Epithelial cell of esophagus (primary cell): ENCODE results near the gene WWC2.

ENCODE experiments used
- DNase-seq: peaks from one replicate; pipeline ENCODE4 v3.0.0; 2010; ENCODE audit warnings: low read depth
- H3K4me3 ChIP-seq: 2 replicates; pipeline ENCODE4 v1.5.1; 2011; ENCODE audit warnings: mild to moderate bottlenecking, low read length, control low read depth
- TF ChIP-seq, protein P1 (sequence below): IDR thresholded peaks from 2 replicates; pipeline ENCODE4 v1.5.1; 2011; ENCODE audit warnings: low read depth, mild to moderate bottlenecking, low read length, control low read depth, inconsistent platforms; ENCODE audit not compliant: insufficient read depth; ENCODE audit errors: missing control alignments

Gene WWC2

GRCh38 chr4:183155450-183156184 is 56.6 kb downstream of the WWC2 start:
- TF ChIP-seq, protein P1, sequence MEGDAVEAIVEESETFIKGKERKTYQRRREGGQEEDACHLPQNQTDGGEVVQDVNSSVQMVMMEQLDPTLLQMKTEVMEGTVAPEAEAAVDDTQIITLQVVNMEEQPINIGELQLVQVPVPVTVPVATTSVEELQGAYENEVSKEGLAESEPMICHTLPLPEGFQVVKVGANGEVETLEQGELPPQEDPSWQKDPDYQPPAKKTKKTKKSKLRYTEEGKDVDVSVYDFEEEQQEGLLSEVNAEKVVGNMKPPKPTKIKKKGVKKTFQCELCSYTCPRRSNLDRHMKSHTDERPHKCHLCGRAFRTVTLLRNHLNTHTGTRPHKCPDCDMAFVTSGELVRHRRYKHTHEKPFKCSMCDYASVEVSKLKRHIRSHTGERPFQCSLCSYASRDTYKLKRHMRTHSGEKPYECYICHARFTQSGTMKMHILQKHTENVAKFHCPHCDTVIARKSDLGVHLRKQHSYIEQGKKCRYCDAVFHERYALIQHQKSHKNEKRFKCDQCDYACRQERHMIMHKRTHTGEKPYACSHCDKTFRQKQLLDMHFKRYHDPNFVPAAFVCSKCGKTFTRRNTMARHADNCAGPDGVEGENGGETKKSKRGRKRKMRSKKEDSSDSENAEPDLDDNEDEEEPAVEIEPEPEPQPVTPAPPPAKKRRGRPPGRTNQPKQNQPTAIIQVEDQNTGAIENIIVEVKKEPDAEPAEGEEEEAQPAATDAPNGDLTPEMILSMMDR, result no peak

DNA sequence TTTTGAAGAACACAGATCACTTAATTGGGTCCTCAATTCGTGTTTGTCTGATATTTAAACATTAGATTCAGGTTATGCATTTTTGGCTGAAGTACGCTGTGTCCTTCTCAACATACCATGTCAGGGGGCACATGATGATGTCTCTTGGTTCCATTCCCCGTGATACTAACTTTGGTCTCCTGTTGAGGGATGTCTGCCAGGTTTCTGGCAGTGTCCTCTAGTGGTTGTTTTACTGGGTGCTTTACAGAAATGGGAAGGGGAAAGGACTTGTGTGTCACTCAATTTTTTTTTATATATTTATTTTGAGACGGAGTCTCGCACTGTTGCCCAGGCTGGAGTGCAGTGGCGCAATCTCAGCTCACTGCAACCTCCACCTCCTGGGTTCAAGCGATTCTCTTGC is 58.2 kb downstream of the WWC2 start:
- DNase-seq, result no peak
- no peak overlapping the region for H3K4me3 ChIP-seq
- TF ChIP-seq, protein P1, result no peak

More at GRCh38 chr4:183155450-183156184, 56.6 kb downstream of the WWC2 start:
- no peak for DNase-seq
- H3K4me3 ChIP-seq, result no peak overlapping the region

DNA sequence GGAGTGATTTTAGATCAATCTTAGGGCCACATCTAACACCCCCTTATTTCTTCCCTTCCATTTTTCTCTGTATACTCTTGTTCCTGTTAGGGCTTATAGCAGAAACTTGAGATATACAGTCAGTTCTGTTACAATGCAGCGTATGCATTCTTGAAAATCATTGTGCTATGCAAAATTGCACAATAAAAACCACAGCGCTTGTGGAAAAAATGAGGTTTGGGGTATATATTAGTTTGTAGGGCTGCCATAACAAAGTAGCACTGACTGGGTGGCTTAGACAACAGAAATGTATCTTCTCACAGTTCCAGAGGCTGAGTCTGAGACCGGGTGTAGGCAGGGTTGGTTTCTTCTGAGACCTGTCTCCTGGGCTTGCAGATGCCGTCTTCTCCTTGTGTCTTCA is 59.0 kb downstream of the WWC2 start:
- no peak for DNase-seq
- TF ChIP-seq, protein P1, result no peak
- H3K4me3 ChIP-seq, result no peak overlapping the region

DNA sequence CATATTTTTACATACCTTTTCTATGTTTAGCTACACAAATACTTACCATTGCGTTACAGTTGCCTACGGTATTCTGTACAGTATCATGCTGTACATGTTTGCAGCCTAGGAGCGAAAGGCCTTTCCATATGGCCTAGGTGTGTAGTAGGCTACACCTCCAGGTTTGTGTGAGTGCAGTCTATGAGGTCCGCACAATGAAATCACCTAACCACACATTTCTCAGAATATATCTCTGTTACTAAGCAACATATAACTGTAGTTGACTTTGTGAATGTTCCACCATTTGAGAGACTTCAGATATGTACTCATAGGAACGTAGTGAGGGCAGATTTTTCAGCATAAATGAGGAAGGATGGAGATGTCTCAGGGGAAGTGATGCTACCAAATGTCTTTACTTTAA is 62.6 kb downstream of the WWC2 start:
- no peak for DNase-seq
- TF ChIP-seq, protein P1, result no peak
- H3K4me3 ChIP-seq, result no peak overlapping the region

DNA sequence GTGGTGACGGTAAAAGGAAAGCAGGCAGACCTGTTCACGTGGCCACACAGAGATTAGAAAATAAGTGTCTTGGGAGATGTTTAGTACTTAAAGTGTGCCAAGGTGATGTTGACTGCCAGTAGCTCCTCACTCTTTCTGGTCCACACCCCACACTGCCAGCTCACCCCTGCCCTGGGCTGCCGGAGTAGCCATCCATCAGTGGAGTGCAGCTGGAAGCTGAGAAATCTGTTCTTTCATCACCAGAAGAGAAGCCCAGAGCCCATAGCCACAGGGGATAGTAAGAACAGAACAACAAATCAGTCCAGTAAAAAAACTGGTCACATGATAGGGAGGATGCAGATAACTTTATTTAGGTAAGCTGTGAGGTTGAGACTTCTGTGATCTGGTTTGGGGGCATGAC is 64.1 kb downstream of the WWC2 start:
- TF ChIP-seq, protein P1, result no peak
- H3K4me3 ChIP-seq, result no peak overlapping the region
- DNase-seq, result no peak

DNA sequence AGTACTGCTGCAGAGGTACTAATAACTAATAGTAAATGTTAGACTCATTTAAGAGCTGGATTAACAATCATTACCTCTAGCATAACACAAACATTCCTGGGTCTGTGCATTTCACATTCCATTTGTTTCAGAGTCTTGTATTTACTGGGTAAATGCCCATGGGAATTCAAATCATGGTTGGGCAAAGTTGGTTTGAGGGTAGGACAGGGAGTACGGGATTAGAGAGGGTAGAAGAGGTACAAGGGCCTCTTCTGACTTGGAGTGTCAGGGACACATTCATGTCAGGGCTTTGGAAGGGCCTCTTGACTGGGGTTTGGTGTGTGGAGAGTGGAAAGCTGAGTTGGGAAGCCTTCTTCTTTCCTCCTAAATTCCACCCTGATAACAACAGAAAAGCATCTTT is 65.9 kb downstream of the WWC2 start:
- TF ChIP-seq, protein P1, result no peak
- H3K4me3 ChIP-seq, result no peak overlapping the region
- no peak for DNase-seq

DNA sequence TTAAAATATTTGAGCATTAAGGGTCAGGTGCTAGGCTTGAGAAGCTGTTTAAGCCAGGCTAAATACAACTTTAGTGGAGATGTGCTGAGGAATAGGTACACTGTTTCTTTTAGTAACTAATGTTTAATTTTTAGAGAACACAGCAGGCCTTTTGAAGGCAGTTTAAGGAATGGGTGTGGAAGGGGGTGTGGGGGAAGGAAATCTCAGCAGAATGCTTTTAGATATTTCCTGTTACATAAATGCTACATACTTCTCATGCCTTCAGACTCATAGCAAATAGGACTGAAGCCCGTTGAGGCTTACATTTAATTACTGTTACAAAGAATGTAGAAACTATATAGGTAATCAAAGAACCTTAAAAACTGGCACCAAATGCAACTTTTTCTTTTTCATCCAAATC is 66.3 kb downstream of the WWC2 start:
- no peak for DNase-seq
- TF ChIP-seq, protein P1, result no peak
- no peak overlapping the region for H3K4me3 ChIP-seq
